Measurements from ENCODE around the gene FOXA1.

- no peak for TF ChIP-seq EZH2 (IDR thresholded peaks at IDR 0.05; ENCODE audit: borderline replicate concordance, insufficient read depth, low read depth, low read length, poor library complexity, severe bottlenecking)
- TF ChIP-seq CTCF (IDR thresholded peaks at IDR 0.05), result no peak
These were observed 5.9 kb downstream of the FOXA1 start for GRCh38 chr14:37588956-37589714.
